GM18517 (cell line): ENCODE data around the gene VAT1.
"Not testable (repeated sequence)": the region's sequence is repeated elsewhere in the genome, so short reads cannot be mapped to it uniquely, and the experiment has no call there.

ENCODE experiments used
- ATAC-seq: cut with Tn5 transposase; IDR thresholded peaks from one replicate; pipeline ENCODE4 v1.9.1; 2021; ENCODE audit warnings: mild to moderate bottlenecking, moderate library complexity; ENCODE audit not compliant: unreplicated experiment

Gene VAT1

DNA sequence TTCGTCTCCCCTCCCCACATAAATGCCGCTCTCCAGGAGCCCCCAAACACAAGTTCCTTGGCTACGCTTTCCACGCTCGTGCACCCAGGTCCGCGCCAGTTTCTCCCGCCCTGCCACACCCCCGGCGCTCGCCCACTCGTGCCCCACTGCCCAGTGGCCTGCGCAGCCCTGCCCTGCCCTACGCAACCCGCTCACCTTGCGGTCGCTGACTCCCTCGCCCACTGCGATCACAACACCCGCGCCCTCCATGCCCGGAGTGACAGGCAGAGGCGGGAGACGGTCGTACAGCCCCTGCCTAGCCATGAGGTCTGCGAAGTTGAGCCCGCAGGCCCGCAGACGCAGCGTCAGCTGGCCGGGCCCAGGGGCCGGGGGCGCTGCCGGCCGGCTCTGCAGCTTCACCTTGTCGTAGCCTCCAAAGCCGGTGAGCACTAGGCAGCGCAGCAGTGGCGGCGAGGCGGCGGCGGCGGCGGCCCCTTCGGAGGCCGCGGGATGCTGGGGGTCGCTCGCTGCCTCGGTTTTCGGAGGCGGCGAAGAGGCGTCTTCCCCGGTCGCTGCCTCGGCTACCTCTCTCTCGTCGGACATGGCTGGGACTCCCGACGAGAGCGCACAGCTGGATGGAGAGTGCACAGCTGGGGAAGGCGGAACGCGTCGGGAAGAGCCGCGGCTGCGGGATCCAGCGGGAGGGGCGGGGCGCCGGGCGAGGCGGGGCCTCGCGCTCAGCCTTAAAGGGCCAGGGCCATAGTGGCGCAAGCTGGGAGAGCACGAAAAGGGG is at the start of gene VAT1:
Gene VAT1, minus strand, starts transcription at position 645 of the 772 bp plus-strand sequence. Its CDS starts 63 bp downstream, at position 582.
- ATAC-seq, result no peak

DNA sequence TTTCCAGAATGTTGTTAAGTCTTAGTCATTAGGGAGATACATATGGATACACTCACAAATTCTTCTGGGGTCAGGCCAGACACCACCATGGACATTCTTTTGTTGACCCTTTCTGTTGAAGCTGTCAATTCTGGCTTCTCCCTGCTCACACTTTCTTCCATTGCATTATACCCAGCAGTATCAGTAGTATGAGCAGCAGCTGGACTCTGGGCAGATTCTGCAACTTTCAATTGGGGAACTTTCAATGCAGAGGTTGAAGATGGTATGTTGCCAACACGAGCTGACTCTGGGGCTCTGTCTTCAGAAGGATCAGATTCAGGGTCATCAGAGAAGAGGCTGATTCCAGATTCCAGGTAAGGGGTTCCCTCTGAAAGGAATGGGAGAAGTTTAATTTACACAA is 48.7 kb upstream of the VAT1 start:
- ATAC-seq, result no peak

DNA sequence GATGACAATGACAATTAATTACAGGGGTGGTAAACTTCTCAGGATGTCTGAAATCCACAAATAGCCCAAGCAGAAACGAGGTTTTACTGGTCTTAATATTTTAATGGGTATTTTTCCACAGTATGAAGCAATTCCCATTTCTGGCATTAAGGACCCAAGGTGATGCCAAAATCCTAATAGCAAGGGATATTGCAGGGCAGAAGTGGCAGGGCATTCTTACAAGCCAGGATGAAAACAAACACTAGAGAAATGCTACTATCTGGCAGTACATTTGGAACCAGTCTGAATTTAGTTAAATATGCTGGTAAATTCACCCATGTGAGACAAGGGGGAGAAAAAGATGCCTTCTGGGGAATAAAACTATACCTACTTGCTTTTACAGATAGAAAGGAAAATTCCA is 48.1 kb upstream of the VAT1 start:
- no peak for ATAC-seq

GRCh38 chr17:43069368-43069898 is 47.2 kb upstream of the VAT1 start:
- ATAC-seq, result no peak

GRCh38 chr17:43068570-43069367 is 46.6 kb upstream of the VAT1 start:
- no peak for ATAC-seq

DNA sequence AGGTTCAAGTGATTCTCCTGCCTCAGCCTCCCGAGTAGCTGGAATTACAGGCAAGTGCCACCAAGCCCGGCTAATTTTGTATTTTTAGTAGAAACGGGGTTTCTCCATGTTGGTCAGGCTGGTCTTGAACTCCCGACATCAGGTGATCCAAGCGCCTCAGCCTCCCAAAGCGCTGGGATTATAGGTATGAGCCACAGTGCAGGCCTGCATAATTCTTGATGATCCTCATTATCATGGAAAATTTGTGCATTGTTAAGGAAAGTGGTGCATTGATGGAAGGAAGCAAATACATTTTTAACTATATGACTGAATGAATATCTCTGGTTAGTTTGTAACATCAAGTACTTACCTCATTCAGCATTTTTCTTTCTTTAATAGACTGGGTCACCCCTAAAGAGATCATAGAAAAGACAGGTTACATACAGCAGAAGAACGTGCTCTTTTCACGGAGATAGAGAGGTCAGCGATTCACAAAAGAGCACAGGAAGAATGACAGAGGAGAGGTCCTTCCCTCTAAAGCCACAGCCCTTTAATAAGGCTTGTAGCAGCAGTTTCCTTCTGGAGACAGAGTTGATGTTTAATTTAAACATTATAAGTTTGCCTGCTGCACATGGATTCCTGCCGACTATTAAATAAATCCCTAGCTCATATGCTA is 40.9 kb upstream of the VAT1 start:
- ATAC-seq, result no peak

DNA sequence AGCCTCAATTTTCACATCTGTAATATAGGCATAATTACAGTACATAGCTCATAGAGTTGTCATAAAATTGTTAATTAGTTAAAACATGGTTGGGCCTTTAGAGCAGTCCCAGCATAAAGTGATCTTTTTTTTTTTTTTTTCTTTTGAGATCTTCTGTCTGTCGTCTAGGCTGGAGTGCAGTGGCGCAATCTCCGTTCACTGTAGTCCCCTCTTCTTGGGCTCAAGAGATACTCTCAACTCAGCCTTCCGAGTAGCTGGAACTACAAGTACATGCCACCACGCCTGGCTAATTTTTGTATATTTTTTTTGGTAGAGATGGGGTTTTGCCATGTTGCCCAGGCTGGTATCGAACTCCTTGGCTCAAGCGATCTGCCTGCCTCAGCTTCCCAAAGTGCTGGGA is 33.9 kb upstream of the VAT1 start:
- no peak for ATAC-seq

DNA sequence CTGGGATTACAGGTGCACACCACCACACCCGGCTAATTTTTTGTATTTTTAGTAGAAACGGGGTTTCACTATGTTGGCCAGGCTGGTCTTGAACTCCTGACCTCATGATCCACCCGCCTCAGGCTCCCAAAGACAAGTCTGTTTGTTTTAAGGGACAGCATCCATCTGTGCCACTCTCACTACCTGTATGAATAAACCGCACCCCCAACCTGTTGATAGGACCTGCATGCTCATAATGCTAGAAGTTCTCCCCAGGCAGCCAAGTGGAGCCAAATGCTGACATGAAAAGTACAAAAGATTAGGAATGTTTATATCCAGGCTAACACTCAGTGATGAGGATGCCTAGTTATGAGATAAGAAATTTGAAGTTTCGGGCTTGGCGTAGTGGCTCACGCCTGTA is 30.8 kb upstream of the VAT1 start:
- not testable (repeated sequence) for ATAC-seq

DNA sequence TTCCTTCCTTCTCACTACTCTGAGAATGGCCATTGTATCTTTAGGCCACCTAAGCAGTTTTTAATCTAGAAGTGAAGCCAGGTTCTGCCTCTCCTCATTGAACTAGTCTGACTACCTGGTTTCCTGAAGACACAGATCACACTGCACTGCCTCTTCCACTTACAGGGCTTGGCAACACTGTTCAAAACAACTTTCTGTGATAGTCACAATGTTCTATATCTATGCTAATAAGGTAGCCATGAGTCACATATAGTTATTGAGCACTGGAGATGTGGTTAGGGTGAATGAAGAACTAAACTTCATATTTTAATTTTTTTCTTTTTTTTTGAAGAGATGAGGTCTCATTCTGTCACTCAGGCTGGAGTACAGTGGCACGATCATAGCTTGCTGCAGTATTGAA is 29.8 kb upstream of the VAT1 start:
- no peak for ATAC-seq

DNA sequence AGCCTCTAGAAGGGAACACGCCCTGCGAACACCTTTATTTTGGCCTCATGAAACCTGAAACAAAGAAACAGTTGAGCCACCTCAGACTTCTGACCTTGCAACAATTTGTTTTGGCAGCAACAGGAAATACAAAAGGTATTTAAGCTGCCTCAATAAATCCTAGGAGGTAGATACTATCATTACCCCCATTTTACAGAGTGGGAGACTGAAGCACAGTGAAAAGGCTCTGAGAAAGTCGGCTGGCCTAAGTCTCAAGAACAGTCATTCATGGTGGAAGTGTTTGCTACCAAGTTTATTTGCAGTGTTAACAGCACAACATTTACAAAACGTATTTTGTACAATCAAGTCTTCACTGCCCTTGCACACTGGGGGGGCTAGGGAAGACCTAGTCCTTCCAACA is 21.8 kb upstream of the VAT1 start:
- no peak for ATAC-seq

- ATAC-seq, result no peak
Measured at GRCh38 chr17:43043307-43043706, 21.1 kb upstream of the VAT1 start.

DNA sequence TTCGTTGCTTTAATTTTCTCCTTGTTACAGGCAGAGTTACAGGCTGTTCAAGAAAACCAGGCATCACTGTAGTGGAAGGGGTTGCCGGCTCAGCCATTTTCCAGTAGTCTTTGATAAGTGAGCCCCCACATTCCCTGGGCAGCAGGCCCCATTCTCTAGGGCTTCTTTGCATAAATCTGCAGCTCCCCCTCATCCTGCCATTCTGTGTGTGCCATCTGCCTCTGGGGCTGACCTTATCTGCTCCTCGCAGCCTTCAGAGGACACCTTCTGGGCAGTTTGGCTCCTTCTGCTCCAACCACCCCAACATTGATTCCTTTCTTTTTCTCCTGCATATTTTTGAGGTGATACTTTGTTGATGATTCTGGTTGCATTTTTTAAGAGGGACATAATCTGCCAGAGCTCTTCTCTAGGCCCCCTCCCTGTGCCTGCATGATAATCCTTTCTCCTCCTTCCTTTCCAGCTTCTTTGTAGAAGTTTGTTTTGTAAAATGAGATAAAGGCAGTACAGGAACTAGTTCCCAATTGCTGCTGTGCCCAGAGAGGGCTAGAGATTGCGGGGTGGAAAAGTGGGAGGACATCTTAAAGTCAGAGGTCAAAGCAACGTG is 19.9 kb upstream of the VAT1 start:
- ATAC-seq, result no peak

DNA sequence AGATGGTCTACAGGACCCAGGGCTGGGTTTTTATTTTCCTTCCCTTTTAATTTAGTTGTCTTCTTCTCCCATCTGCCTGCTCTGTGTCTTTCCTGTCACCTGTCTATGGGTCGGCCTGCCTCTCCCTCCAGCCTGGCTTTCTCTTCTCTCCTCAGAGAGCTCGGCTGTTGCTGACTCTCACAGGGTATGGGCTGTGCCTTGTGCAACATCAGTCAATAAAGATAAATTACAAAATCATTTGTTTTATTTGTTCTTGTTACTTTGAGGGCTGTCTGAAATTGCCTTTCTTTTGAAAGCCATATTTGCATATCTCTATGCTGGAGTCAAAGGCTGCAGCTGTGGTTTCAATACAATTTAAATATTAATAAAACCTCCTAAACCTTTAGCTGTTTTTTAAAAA is 18.5 kb upstream of the VAT1 start:
- ATAC-seq, result no peak

- ATAC-seq, result no peak
Measured at GRCh38 chr17:43039646-43040045, 17.5 kb upstream of the VAT1 start.

- ATAC-seq, result no peak
Measured at GRCh38 chr17:43034894-43035293, 12.7 kb upstream of the VAT1 start.

DNA sequence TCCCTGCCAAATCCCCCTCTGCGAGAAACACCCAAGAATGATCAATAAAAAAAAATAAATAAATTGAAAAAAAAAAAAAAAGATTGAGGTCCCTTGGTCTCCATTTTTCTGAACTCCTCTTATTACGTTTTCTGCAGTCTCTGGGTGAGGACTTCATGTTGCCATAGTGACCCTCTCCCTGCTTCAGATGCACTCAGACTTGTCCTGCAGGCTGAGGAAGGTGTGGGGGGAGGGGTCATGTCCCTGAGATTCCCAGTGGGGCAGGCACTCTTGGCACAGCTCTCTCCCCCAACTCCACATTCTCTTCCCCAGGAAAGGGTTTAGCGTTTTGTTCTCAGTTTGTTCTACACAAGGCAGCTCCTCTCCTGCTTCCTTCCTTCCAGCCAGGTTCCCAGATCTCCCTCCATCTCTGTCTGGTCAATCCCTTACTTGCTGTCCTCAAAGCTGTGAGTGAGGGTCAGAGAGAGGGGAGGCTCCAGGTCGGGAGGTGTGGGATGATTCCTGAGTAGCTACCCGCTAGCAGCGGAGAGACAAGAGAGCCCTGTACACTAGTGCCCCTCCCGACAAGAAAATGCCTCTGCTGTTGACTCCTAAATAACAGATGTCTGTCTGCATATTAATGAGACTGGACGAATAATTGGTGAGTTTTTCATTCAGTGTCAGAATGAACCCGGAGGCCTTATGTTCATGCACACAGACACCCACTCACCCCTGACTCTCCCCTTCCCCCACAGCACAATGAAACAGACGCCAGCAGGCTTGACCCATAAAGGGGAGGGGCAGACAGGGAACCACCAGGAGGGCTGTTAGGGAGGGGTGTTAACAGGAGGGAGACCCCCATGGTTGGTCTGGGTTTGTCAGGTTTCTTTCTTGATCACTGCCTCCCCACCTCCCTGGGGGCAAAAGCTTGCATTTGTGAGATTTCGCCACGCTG is 12.0 kb upstream of the VAT1 start:
- ATAC-seq, result no peak

GRCh38 chr17:43031666-43032065 is 9.5 kb upstream of the VAT1 start:
- no peak for ATAC-seq

DNA sequence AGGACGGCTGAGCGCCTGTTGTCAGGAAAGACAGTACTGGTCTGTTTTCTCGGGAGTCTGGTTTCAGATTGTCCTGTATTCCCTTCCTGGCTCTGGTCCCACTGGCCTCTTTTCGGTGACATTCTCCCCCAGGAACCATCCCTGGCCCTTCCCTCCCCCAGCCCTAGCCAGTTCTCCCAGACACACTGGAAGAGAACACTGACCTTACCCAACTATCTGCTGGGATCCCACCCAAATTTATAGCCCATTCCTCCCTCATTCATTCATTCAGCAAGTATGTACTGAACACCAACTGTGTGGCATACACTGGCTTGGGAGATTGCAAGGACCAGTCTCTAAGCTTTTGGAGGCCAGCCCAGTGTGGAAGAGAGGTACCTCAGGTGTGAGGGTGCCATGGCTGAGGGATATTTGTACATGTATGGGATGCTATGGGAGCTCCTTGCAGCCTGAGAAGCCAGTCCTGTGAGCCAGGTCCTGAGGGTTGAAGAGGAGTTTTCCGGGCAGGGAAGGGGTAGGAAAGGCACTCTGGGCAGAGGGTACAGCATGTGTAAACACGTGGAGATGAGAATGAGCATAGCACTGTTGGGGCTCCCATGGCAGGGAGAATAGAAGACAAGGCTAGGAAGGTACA is 8.1 kb upstream of the VAT1 start:
- ATAC-seq, result no peak

DNA sequence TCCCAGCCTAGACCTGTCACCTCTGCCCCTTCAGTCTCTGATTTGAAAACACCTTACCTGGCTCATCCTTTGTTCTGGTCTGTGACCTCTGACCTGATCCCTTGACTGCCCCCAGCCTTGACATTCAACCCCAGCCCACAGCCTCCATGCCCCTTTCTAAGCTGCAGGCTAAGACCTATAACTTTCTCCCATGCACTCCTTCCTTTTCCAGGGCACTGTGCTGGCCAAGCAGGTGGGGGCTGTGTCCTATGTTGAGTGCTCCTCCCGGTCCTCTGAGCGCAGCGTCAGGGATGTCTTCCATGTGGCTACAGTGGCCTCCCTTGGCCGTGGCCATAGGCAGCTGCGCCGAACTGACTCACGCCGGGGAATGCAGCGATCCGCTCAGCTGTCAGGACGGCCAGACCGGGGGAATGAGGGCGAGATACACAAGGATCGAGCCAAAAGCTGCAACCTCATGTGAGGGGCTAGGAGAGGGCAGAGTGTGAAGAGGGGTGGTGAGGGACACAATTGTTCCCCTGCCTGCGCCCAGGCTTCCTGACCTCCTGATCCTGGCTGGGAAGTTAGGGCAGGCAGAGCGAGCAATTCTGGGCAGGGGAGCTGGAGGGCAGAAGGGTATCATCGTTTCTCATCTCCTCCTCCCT is 6.2 kb upstream of the VAT1 start:
- no peak for ATAC-seq
